Left ventricle myocardium inferior (tissue), 1 donor: ENCODE results near the gene NCAPH2. TPM values are rescaled to one million over a fixed set of nuclear protein-coding genes. Genes with fewer than 3 reads are reported as not detected.

Source experiments
- DNase-seq: peaks from one replicate; pipeline ENCODE4 v3.0.0-alpha.2; 2020
- H3K27ac ChIP-seq: fragments of 200-600 bp; replicated peaks from 2 replicates; pipeline ENCODE4 v1.8.0; 2021
- H3K27me3 ChIP-seq: fragments of 200-600 bp; 2 replicates; pipeline ENCODE4 v1.8.0; 2021; ENCODE audit warnings: low read depth
- H3K36me3 ChIP-seq: fragments of 200-600 bp; 2 replicates; pipeline ENCODE4 v1.8.0; 2021
- H3K4me1 ChIP-seq: fragments of 200-600 bp; 2 replicates; pipeline ENCODE4 v1.8.0; 2021
- H3K4me3 ChIP-seq: fragments of 200-600 bp; 2 replicates; pipeline ENCODE4 v1.8.0; 2021; ENCODE audit warnings: mild to moderate bottlenecking, moderate library complexity
- H3K9me3 ChIP-seq: fragments of 200-600 bp; replicated peaks from 2 replicates; pipeline ENCODE4 v1.8.0; 2021
- intact Hi-C: fragments of 100-400 bp; cut with micrococcal nuclease; formaldehyde crosslinking; loops from one replicate; pipeline ENCODE4 v1.11.0; 2022
- total RNA-seq: library from RNA; stranded (reverse); fragmentation: NEBNext Ultra II Directional; extraction: Animal tissue kit (Norgen Biotek cat#: 25700); gene quantifications from one replicate; pipeline ENCODE4 v1.2.1, GENCODE V29; 2021
- TF ChIP-seq, protein P1 (sequence below): fragments of 200-600 bp; IDR thresholded peaks from 2 replicates; pipeline ENCODE4 v1.8.0; 2021; ENCODE audit warnings: antibody characterized with exemption, mild to moderate bottlenecking, borderline replicate concordance
- donor health status: DM: no; HTN: yes; CAD: no; lungs with severe emphysema.

NCAPH2 gene
- total RNA-seq, 1 donor from 2014 or later = 27.7 TPM

DNA sequence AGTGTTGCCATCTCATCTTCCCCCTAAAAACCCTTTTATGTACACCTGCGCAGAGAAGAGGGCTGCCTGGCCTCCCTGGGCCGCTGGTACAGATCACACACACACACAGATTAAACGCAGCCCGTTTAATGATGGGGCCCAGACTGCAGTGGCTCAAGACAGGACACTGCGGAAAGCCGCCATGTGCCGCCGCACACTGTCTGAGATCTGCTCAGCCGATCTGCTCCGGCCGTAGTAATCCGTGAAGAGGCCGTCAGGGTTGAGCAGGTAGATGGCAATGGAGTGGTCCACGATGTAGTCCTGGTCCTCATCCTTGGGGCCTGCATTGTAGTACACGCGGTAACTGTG is 15.4 kb downstream of the NCAPH2 start:
- intact Hi-C loops = no loop called here
- Histone ChIP-seq H3K4me1 (peaks cover 48% of the 10 kb centered on the region), H3K27me3 (no peaks in the 10 kb centered on the region), H3K36me3 (peaks cover 56% of the 10 kb centered on the region), H3K9me3 (no peaks in the 10 kb centered on the region), H3K4me3 (no peak overlapping the region), H3K27ac (no peak overlapping the region)
- DNase-seq = no peak
- TF ChIP-seq, protein P1, sequence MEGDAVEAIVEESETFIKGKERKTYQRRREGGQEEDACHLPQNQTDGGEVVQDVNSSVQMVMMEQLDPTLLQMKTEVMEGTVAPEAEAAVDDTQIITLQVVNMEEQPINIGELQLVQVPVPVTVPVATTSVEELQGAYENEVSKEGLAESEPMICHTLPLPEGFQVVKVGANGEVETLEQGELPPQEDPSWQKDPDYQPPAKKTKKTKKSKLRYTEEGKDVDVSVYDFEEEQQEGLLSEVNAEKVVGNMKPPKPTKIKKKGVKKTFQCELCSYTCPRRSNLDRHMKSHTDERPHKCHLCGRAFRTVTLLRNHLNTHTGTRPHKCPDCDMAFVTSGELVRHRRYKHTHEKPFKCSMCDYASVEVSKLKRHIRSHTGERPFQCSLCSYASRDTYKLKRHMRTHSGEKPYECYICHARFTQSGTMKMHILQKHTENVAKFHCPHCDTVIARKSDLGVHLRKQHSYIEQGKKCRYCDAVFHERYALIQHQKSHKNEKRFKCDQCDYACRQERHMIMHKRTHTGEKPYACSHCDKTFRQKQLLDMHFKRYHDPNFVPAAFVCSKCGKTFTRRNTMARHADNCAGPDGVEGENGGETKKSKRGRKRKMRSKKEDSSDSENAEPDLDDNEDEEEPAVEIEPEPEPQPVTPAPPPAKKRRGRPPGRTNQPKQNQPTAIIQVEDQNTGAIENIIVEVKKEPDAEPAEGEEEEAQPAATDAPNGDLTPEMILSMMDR = no peak

DNA sequence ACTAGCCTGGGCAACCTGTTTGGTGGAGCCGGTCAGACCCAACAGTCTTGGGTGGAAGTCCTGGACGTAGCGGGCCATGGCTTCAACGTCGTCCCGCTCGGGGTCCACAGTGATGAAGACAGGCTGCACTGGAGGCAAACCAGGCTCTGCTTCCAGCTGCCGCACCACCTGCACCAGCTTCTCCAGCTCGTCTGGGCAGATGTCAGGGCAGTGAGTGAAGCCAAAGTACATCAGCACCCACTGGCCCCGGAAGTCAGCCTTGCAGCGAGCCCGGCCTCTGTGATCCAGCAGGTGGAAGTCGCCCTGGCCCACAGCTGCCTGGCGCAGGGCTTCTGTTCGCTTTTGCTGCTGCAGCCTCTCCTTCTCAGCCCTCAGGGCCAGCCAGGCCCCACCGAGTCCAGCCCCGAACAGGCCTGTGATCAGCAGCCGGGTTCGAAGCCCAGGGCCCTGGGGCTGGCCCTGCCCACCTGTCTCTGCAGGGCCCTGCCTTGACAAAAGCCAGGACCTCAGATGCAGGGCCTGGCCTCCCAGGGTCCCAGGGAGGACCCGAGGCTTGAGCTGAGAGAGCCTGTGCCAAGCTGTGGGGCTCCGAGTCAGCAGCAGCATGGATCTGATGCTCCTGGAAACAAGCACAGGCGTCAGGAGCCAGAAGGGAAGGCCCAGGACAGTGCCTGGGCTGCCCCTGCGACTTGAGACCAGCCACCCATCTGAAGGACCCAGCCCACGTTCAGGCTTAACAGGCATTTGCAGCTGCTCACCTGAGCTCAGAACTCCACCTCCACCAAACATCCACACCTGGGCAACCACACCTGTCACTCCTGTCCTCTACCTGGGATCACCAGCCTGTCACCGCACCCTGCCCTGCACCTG is 16.0 kb downstream of the NCAPH2 start:
- peaks cover under 1% of the 10 kb centered on the region for H3K27me3 ChIP-seq
- peak overlapping the region; percentile 79 for H3K4me3 ChIP-seq
- H3K27ac ChIP-seq = peak overlapping the region; percentile 97
- no peaks in the 10 kb centered on the region for H3K9me3 ChIP-seq
- no peak for DNase-seq
- TF ChIP-seq, protein P1 = no peak
- peaks cover 54% of the 10 kb centered on the region for H3K4me1 ChIP-seq
- peaks cover 50% of the 10 kb centered on the region for H3K36me3 ChIP-seq
- intact Hi-C loops = no loop called here

DNA sequence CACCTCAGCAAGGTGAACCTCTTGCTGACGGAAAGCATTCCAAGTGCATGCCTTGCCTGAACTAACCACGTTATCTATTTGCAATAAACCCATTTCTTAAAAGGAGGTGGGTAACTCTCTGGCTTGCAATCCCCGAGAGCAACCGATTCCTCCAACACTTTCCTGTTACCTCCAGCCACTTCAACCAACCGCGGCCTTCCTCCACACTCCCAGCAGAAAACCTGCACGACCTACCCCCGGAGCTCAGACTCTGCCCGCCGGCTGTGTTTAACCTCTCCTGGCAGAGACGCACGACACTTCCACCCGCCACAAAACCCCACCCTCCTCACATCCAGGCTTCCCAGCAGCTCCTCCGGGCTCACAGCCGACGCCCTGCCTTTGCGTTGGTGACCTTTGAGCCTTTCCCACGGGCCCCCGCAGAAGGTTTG is 16.7 kb downstream of the NCAPH2 start:
- peak overlapping the region; percentile 79 for H3K4me3 ChIP-seq
- no peak for DNase-seq
- H3K27me3 ChIP-seq = peaks cover 7% of the 10 kb centered on the region
- H3K4me1 ChIP-seq = peaks cover 61% of the 10 kb centered on the region
- H3K9me3 ChIP-seq = no peaks in the 10 kb centered on the region
- peak overlapping the region; percentile 97 for H3K27ac ChIP-seq
- TF ChIP-seq, protein P1 = no peak
- intact Hi-C loops = no loop called here
- peaks cover 43% of the 10 kb centered on the region for H3K36me3 ChIP-seq

DNA sequence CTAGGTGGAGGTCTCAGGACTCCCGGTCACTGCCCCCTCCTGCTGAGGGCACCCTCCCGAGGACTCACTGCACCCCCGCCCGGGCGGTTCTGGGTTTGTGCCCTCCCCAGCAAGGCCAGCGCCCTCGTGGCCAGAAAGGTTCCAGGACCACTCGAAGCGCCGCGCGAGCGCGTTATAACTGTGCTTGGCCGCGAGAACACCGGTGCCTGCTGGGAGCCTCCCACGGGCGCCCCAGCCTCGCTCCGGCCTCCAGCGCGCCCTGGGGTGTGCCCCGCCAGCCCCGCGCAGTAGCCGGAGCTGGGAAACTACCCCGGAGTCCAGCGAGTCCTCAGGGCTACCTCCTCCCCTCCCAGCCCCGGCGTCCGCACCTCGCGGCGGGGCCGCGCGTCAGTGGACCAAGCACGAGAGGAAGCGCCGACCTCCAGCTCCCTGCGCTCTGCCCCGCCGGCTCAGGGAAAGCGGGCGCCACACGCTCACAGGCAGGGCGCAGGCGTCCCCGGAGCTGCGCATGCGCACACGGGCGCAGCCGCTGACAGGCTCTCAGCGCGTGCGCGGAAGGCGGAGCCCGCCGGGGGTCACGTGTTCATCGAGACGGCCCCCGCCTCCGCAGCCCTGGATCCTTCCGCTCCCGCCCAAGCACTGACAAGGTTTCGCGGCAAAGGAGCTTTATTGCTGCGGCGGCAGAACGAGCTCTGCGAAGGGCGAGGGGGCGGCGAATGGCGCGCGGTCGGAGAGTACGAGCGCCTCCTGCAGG is 17.3 kb downstream of the NCAPH2 start, which contains the start of gene SCO2:
Gene SCO2, minus strand, starts transcription at position 495 of the 754 bp plus-strand sequence. CDS start 1,187 bp downstream, outside the sequence.
- TF ChIP-seq, protein P1 = peak; percentile 43
- intact Hi-C loops = no loop called here
- Histone ChIP-seq H3K36me3 (peaks cover 37% of the 10 kb centered on the region), H3K4me3 (peak within 1 kb of the TSS; percentile 79), H3K27ac (peak within 1 kb of the TSS; percentile 97), H3K27me3 (peaks cover 13% of the 10 kb centered on the region), H3K9me3 (no peaks in the 10 kb centered on the region), H3K4me1 (peaks cover 67% of the 10 kb centered on the region)
- peak; percentile 97 for DNase-seq

DNA sequence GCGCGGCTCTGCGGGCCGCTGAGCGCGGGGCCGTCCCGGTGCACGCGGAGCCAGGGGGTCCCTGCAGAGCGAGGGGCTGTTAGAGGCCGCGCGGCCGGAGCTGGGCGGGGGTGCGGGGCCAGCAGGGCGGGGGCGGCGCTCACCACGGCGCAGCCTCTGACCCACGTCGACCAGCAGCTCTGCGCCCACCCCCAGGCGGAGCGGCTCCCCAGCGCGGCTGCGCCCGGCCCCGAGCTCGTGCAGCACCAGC is 17.8 kb downstream of the NCAPH2 start:
- DNase-seq = no peak
- intact Hi-C loops = no loop called here
- TF ChIP-seq, protein P1 = no peak
- H3K4me1 ChIP-seq = peaks cover 72% of the 10 kb centered on the region
- peaks cover 18% of the 10 kb centered on the region for H3K27me3 ChIP-seq
- H3K4me3 ChIP-seq = peak overlapping the region; percentile 79
- H3K9me3 ChIP-seq = no peaks in the 10 kb centered on the region
- peaks cover 33% of the 10 kb centered on the region for H3K36me3 ChIP-seq
- H3K27ac ChIP-seq = peak overlapping the region; percentile 97
